Kidney epithelial cell (primary cell): Measurements from ENCODE around the gene LNPK. TPM values are rescaled to one million over a fixed set of nuclear protein-coding genes. Genes with fewer than 3 reads are reported as not detected.

Experiments
- DNase-seq: peaks from one replicate; pipeline ENCODE4 v3.0.0-alpha.2; 2010; ENCODE audit warnings: low read depth
- H3K27me3 ChIP-seq: 2 replicates; pipeline ENCODE4 v1.6.0; 2011; ENCODE audit warnings: low read length; ENCODE audit not compliant: control insufficient read depth, insufficient read depth
- H3K36me3 ChIP-seq: 2 replicates; pipeline ENCODE4 v1.5.1; 2011; ENCODE audit warnings: low read length; ENCODE audit not compliant: control insufficient read depth, insufficient read depth
- H3K4me3 ChIP-seq: 2 replicates; pipeline ENCODE4 v1.5.1; 2011; ENCODE audit warnings: low read depth, mild to moderate bottlenecking, control low read depth, low read length
- CTCF ChIP-seq: IDR thresholded peaks from 2 replicates; pipeline ENCODE4 v1.5.1; 2011; ENCODE audit warnings: mild to moderate bottlenecking, moderate library complexity, low read length, control low read depth, inconsistent platforms; ENCODE audit not compliant: insufficient read depth, poor library complexity, severe bottlenecking
- total RNA-seq: library from RNA; depleted of rRNA; stranded (reverse); fragments of >200 nt; gene quantifications from 2 replicates; pipeline ENCODE4 v1.2.3, GENCODE V29; 2015

The LNPK gene
- total RNA-seq, 1 donor from 2014 or later, result 15.1 TPM

- H3K27me3 ChIP-seq, result no peaks in the 10 kb centered on the region
- no peak for DNase-seq
- H3K4me3 ChIP-seq, result no peak overlapping the region
- TF ChIP-seq CTCF, result no peak
- no peaks in the 10 kb centered on the region for H3K36me3 ChIP-seq
These were observed 23.9 kb upstream of the LNPK start for GRCh38 chr2:176025932-176026331.

GRCh38 chr2:176024083-176024482 lies 22.0 kb upstream of the LNPK start:
- H3K4me3 ChIP-seq, result no peak overlapping the region
- no peaks in the 10 kb centered on the region for H3K27me3 ChIP-seq
- no peak for TF ChIP-seq CTCF
- H3K36me3 ChIP-seq, result no peaks in the 10 kb centered on the region
- DNase-seq, result no peak

DNA sequence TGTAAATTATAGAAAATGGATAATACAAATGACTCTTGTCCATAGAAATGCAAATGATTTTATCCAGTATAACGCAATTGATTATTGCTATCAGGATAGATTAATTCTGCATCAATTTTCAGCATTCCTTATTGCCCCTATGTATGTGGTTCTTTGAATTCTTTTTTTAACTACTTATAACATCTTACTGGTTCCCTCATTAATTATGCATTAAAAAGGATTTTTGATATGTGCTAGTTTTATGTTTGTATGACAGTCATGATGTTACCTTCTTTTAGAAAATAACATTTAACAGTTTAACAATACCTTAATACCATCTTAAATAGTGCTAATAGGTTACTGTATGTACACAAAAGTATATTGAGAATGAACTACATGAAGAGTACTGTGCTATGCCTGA lies 20.0 kb upstream of the LNPK start:
- TF ChIP-seq CTCF, result no peak
- no peaks in the 10 kb centered on the region for H3K36me3 ChIP-seq
- DNase-seq, result no peak

DNA sequence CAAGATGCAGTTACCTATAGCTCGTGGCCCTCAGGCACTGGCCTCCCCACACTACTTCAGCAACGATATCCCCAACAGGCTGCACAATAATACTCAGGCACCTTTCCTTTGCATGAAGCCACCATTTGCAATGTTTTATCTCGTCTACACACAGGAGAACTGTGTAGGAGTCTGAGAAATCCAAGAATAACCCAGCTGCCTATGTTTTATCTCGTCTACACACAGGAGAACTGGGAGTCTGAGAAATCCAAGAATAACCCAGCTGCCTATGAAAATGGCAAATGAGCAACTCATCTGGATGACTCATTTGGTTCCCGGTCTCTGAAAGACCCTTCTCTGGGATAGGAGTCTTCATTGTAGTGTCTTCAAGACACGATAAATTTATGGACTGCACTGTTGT lies 18.3 kb upstream of the LNPK start:
- no peak for TF ChIP-seq CTCF
- no peaks in the 10 kb centered on the region for H3K27me3 ChIP-seq
- DNase-seq, result no peak
- H3K36me3 ChIP-seq, result no peaks in the 10 kb centered on the region
- H3K4me3 ChIP-seq, result no peak overlapping the region

More for the DNA sequence above, 20.0 kb upstream of the LNPK start:
- H3K27me3 ChIP-seq, result no peaks in the 10 kb centered on the region
- no peak overlapping the region for H3K4me3 ChIP-seq

DNA sequence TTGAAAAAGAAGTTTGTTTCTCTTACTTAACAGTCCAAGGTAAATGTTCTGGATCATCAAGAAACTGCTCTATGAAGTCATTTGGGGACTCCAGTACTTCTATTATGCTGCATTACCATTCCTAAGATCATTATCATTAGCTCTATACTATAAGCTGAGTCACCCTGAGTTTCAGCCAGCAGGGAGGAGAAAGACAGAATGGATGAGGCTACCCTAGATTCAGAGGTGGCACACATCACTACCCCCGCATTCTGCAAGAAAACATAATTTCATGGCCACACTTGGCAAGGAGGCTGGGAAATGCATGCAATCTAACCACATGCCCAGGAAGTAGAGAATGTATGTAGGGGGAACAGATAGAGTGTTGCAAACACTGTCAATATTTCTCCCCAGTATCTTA lies 16.6 kb upstream of the LNPK start:
- no peaks in the 10 kb centered on the region for H3K27me3 ChIP-seq
- DNase-seq, result no peak
- no peaks in the 10 kb centered on the region for H3K36me3 ChIP-seq
- no peak for TF ChIP-seq CTCF
- H3K4me3 ChIP-seq, result no peak overlapping the region

GRCh38 chr2:176009445-176009844 lies 7.4 kb upstream of the LNPK start:
- TF ChIP-seq CTCF, result no peak
- Histone ChIP-seq H3K36me3 (no peaks in the 10 kb centered on the region), H3K4me3 (no peak overlapping the region), H3K27me3 (no peaks in the 10 kb centered on the region)
- DNase-seq, result no peak
